OCI-LY3 (cell line): ENCODE results near the gene OR2B2.

ENCODE experiments used
- EZH2phosphoT487 ChIP-seq: fragments of 200-600 bp; shearing (Covaris generic); IDR thresholded peaks from 2 replicates; pipeline ENCODE4 v1.6.1; 2018; ENCODE audit warnings: antibody characterized with exemption, mixed run types, low read depth
- TF ChIP-seq, protein P1 (sequence below): fragments of 200-600, 300-600 bp; sonication (generic); IDR thresholded peaks from 2 replicates; pipeline ENCODE4 v1.5.1; 2014; ENCODE audit warnings: antibody characterized with exemption, low read length, low read depth

DNA sequence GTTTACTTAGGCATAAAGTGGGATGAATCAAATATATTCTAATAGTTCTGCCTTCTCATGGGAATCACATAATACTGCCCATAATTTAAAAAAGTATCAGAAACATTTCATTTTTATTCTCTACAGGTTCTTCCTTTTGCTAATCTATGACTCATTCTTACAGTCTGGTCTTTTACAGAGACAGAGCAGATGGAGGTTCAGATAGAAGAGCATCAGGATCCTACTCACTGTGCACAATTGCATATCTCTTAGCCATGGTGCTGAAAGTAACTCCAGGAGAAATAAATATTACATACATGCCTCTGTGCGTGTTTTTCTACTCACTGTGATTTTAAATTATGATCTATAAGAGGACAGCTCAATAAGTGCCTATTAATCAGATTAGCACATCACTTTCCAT is 28.6 kb upstream of the OR2B2 start:
- TF ChIP-seq, protein P1, sequence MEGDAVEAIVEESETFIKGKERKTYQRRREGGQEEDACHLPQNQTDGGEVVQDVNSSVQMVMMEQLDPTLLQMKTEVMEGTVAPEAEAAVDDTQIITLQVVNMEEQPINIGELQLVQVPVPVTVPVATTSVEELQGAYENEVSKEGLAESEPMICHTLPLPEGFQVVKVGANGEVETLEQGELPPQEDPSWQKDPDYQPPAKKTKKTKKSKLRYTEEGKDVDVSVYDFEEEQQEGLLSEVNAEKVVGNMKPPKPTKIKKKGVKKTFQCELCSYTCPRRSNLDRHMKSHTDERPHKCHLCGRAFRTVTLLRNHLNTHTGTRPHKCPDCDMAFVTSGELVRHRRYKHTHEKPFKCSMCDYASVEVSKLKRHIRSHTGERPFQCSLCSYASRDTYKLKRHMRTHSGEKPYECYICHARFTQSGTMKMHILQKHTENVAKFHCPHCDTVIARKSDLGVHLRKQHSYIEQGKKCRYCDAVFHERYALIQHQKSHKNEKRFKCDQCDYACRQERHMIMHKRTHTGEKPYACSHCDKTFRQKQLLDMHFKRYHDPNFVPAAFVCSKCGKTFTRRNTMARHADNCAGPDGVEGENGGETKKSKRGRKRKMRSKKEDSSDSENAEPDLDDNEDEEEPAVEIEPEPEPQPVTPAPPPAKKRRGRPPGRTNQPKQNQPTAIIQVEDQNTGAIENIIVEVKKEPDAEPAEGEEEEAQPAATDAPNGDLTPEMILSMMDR, result no peak
- TF ChIP-seq EZH2phosphoT487, result no peak
